HEK293 (cell line): ENCODE results near the gene ZNF354C.

Experiments
- CTCF ChIA-PET: fragments of 350-600 bp; formaldehyde crosslinking; extraction: SDS; loops from one replicate; lab custom pipeline; 2021; ENCODE audit warnings: antibody characterized with exemption; lab: Yijun Ruan, JAX
- POLR2A ChIA-PET: fragments of 300-600 bp; formaldehyde crosslinking; extraction: SDS; loops from one replicate; lab custom pipeline; 2020; ENCODE audit warnings: antibody characterized with exemption, inconsistent platforms; lab: Yijun Ruan, JAX
- H3K27ac ChIP-seq: fragments of 200-500 bp; sonication (Bioruptor generic); 2 replicates; pipeline ENCODE4 v1.5.1; 2014; ENCODE audit warnings: low read depth, low read length, control low read depth, inconsistent platforms; ENCODE audit errors: extremely low read depth
- H3K36me3 ChIP-seq, 2 experiments: fragments of 200-500 bp in 1 of 2; sonication (Bioruptor generic) in 1 of 2; 1 replicate in 1 of 2; 2 replicates in 1 of 2; pipeline ENCODE4 v1.5.1; 2014 to 2017; ENCODE audit warnings: inconsistent platforms in 2 of 2, low read length in 2 of 2; ENCODE audit not compliant: control insufficient read depth in 2 of 2, insufficient read depth in 1 of 2
- H3K4me1 ChIP-seq: fragments of 200-500 bp; sonication (Bioruptor generic); 2 replicates; pipeline ENCODE4 v1.5.1; 2014; ENCODE audit warnings: mild to moderate bottlenecking, low read length, inconsistent platforms; ENCODE audit not compliant: control insufficient read depth, insufficient read depth
- H3K4me3 ChIP-seq: 2 replicates; pipeline ENCODE4 v1.5.1; 2011; ENCODE audit warnings: low read depth, mild to moderate bottlenecking, control low read depth, low read length, moderate library complexity
- H3K9me3 ChIP-seq: fragments of 200-500 bp; sonication (Bioruptor generic); 2 replicates; pipeline ENCODE4 v1.5.1; 2014; ENCODE audit warnings: low read depth, low read length, inconsistent platforms; ENCODE audit not compliant: control insufficient read depth, insufficient read depth
- GFI1B ChIP-seq: fragments of 450-650 bp; formaldehyde crosslinking; IDR thresholded peaks from 2 replicates; pipeline ENCODE4 v1.5.1; 2016; ENCODE audit warnings: missing biosample characterization, missing genetic modification characterization
- HOXD13 ChIP-seq: sonication (generic); formaldehyde crosslinking; IDR thresholded peaks from 2 replicates; pipeline ENCODE4 v1.8.0; 2022; ENCODE audit warnings: missing genetic modification reagents, borderline replicate concordance
- RBAK ChIP-seq: fragments of 450-650 bp; formaldehyde crosslinking; IDR thresholded peaks from 2 replicates; pipeline ENCODE4 v1.5.1; 2016; ENCODE audit warnings: missing biosample characterization, missing genetic modification characterization
- SETDB1 ChIP-seq: IDR thresholded peaks from one replicate; pipeline ENCODE4 v1.6.1; 2017; ENCODE audit warnings: mild to moderate bottlenecking, low read length, moderate library complexity, mixed read lengths; ENCODE audit not compliant: insufficient read length
- ZBTB1 ChIP-seq: fragments of 450-650 bp; formaldehyde crosslinking; IDR thresholded peaks from 2 replicates; pipeline ENCODE4 v1.5.1; 2016; ENCODE audit warnings: missing biosample characterization, missing genetic modification characterization
- ZBTB20 ChIP-seq: fragments of 450-650 bp; formaldehyde crosslinking; IDR thresholded peaks from 2 replicates; pipeline ENCODE4 v1.5.1; 2016; ENCODE audit warnings: missing biosample characterization, missing genetic modification characterization
- ZBTB48 ChIP-seq: fragments of 450-650 bp; formaldehyde crosslinking; IDR thresholded peaks from 2 replicates; pipeline ENCODE4 v1.5.1; 2016; ENCODE audit warnings: missing biosample characterization, missing genetic modification characterization
- ZNF16 ChIP-seq: fragments of 450-650 bp; formaldehyde crosslinking; IDR thresholded peaks from 2 replicates; pipeline ENCODE4 v1.5.1; 2016; ENCODE audit warnings: low read depth, missing biosample characterization, missing genetic modification characterization
- ZNF292 ChIP-seq: fragments of 450-650 bp; formaldehyde crosslinking; IDR thresholded peaks from 2 replicates; pipeline ENCODE4 v1.5.1; 2016; ENCODE audit warnings: low read depth, missing biosample characterization, missing genetic modification characterization, borderline replicate concordance
- ZNF404 ChIP-seq: fragments of 450-650 bp; formaldehyde crosslinking; IDR thresholded peaks from 2 replicates; pipeline ENCODE4 v1.5.1; 2017; ENCODE audit warnings: missing biosample characterization, missing genetic modification characterization
- ZNF510 ChIP-seq: fragments of 450-650 bp; formaldehyde crosslinking; IDR thresholded peaks from 2 replicates; pipeline ENCODE4 v1.5.1; 2018; ENCODE audit warnings: mild to moderate bottlenecking, missing genetic modification characterization, missing biosample characterization; ENCODE audit not compliant: insufficient replicate concordance
- ZNF549 ChIP-seq: fragments of 450-650 bp; IDR thresholded peaks from 2 replicates; pipeline ENCODE4 v1.5.1; 2018; ENCODE audit warnings: missing biosample characterization, missing genetic modification characterization, mild to moderate bottlenecking, inconsistent platforms, moderate library complexity
- ZNF555 ChIP-seq: fragments of 450-650 bp; formaldehyde crosslinking; conservative IDR thresholded peaks from 2 replicates; pipeline ENCODE4 v1.5.1; 2017; ENCODE audit warnings: missing biosample characterization, mild to moderate bottlenecking, missing genetic modification characterization, inconsistent platforms
- ZNF561 ChIP-seq: fragments of 450-650 bp; IDR thresholded peaks from 2 replicates; pipeline ENCODE4 v1.5.1; 2018; ENCODE audit warnings: missing biosample characterization, missing genetic modification characterization, borderline replicate concordance
- ZNF596 ChIP-seq: fragments of 450-650 bp; IDR thresholded peaks from 2 replicates; pipeline ENCODE4 v1.5.0; 2018; ENCODE audit warnings: missing biosample characterization, mild to moderate bottlenecking, missing genetic modification characterization, moderate library complexity
- ZNF76 ChIP-seq: fragments of 450-650 bp; formaldehyde crosslinking; IDR thresholded peaks from 2 replicates; pipeline ENCODE4; 2016; ENCODE audit warnings: low read depth, missing biosample characterization, missing genetic modification characterization, borderline replicate concordance
- ZNF777 ChIP-seq: fragments of 450-650 bp; formaldehyde crosslinking; IDR thresholded peaks from 2 replicates; pipeline ENCODE4 v1.5.1; 2017; ENCODE audit warnings: missing biosample characterization, missing genetic modification characterization, borderline replicate concordance
- ZSCAN30 ChIP-seq: fragments of 450-650 bp; IDR thresholded peaks from 2 replicates; pipeline ENCODE4 v1.5.1; 2018; ENCODE audit warnings: missing biosample characterization, mild to moderate bottlenecking, missing genetic modification characterization, moderate library complexity
- ZXDB ChIP-seq: fragments of 450-650 bp; formaldehyde crosslinking; IDR thresholded peaks from 2 replicates; pipeline ENCODE4 v1.5.1; 2016; ENCODE audit warnings: missing biosample characterization, missing genetic modification characterization
- TF ChIP-seq, protein P1 (sequence below): fragments of 450-650 bp; formaldehyde crosslinking; IDR thresholded peaks from 2 replicates; pipeline ENCODE4 v1.5.1; 2016; ENCODE audit warnings: missing biosample characterization, missing genetic modification characterization
- TF ChIP-seq, protein P2 (sequence below): fragments of 450-650 bp; formaldehyde crosslinking; IDR thresholded peaks from 2 replicates; pipeline ENCODE4 v1.5.1; 2017; ENCODE audit warnings: missing biosample characterization, missing genetic modification characterization
- TF ChIP-seq, protein P3 (sequence below): fragments of 450-650 bp; formaldehyde crosslinking; IDR thresholded peaks from 2 replicates; pipeline ENCODE4 v1.5.1; 2016; ENCODE audit warnings: missing biosample characterization, missing genetic modification characterization
- TF ChIP-seq, protein P4 (sequence below): fragments of 450-650 bp; formaldehyde crosslinking; IDR thresholded peaks from 2 replicates; pipeline ENCODE4 v1.5.1; 2016; ENCODE audit warnings: missing biosample characterization, missing genetic modification characterization

The ZNF354C gene

DNA sequence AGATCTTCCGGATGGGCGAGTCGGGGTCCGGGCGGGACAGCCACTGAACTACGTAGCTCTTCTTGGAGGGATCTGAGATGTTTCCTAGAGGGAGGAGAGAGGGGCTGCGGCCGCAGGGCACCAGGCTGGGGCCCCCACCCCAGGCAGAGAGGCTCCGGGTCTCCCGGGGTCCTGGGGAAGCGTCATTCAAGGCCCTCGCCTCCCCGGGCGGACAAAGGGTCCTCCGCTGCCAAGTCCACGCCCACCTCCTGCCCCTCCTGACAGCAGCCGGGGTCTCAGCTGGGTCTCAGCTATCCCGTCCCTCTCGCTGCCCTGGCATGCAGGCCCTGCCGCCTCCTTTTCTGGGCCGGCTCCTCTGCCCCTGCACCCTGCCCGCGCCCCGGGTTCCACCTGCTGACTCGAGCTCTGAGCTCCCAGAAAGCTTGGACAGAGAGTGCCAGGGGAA lies 61.5 kb downstream of the ZNF354C start:
- H3K4me1 ChIP-seq, result no peaks in the 10 kb centered on the region
- ChIA-PET POLR2A (no interaction called here), CTCF (no interaction called here)
- no peak overlapping the region for H3K27ac ChIP-seq
- H3K4me3 ChIP-seq, result no peak overlapping the region
- H3K9me3 ChIP-seq, result no peaks in the 10 kb centered on the region
- TF ChIP-seq SETDB1 (no peak), ZBTB20 (tag by site-specific recombination) (no peak), ZBTB48 (tag by site-specific recombination) (no peak), ZNF555 (tag by site-specific recombination) (no peak), GFI1B (no peak), ZNF777 (tag by site-specific recombination) (no peak), ZNF561 (tag by site-specific recombination) (no peak), HOXD13 (CRISPR knock-in tag) (no peak), ZNF510 (no peak), ZNF404 (tag by site-specific recombination) (no peak), ZBTB1 (tag by site-specific recombination) (no peak), ZNF76 (no peak)
- TF ChIP-seq, protein P1, sequence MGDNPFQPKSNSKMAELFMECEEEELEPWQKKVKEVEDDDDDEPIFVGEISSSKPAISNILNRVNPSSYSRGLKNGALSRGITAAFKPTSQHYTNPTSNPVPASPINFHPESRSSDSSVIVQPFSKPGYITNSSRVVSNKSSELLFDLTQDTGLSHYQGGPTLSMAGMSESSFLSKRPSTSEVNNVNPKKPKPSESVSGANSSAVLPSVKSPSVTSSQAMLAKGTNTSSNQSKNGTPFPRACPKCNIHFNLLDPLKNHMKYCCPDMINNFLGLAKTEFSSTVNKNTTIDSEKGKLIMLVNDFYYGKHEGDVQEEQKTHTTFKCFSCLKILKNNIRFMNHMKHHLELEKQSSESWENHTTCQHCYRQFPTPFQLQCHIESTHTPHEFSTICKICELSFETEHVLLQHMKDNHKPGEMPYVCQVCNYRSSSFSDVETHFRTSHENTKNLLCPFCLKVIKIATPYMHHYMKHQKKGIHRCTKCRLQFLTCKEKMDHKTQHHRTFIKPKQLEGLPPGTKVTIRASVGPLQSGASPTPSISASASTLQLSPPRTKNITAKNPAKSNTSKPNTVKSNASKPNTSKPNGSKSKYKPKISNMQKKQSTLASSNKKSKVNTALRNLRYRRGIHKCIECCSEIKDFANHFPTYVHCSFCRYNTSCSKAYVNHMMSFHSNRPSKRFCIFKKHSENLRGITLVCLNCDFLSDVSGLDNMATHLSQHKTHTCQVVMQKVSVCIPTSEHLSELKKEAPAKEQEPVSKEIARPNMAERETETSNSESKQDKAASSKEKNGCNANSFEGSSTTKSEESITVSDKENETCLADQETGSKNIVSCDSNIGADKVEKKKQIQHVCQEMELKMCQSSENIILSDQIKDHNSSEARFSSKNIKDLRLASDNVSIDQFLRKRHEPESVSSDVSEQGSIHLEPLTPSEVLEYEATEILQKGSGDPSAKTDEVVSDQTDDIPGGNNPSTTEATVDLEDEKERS (tag by site-specific recombination), result no peak
- TF ChIP-seq, protein P2, sequence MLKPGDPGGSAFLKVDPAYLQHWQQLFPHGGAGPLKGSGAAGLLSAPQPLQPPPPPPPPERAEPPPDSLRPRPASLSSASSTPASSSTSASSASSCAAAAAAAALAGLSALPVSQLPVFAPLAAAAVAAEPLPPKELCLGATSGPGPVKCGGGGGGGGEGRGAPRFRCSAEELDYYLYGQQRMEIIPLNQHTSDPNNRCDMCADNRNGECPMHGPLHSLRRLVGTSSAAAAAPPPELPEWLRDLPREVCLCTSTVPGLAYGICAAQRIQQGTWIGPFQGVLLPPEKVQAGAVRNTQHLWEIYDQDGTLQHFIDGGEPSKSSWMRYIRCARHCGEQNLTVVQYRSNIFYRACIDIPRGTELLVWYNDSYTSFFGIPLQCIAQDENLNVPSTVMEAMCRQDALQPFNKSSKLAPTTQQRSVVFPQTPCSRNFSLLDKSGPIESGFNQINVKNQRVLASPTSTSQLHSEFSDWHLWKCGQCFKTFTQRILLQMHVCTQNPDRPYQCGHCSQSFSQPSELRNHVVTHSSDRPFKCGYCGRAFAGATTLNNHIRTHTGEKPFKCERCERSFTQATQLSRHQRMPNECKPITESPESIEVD (tag by site-specific recombination), result no peak
- TF ChIP-seq, protein P3, sequence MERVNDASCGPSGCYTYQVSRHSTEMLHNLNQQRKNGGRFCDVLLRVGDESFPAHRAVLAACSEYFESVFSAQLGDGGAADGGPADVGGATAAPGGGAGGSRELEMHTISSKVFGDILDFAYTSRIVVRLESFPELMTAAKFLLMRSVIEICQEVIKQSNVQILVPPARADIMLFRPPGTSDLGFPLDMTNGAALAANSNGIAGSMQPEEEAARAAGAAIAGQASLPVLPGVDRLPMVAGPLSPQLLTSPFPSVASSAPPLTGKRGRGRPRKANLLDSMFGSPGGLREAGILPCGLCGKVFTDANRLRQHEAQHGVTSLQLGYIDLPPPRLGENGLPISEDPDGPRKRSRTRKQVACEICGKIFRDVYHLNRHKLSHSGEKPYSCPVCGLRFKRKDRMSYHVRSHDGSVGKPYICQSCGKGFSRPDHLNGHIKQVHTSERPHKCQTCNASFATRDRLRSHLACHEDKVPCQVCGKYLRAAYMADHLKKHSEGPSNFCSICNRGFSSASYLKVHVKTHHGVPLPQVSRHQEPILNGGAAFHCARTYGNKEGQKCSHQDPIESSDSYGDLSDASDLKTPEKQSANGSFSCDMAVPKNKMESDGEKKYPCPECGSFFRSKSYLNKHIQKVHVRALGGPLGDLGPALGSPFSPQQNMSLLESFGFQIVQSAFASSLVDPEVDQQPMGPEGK, result no peak
- H3K36me3 ChIP-seq, result no peaks in the 10 kb centered on the region

DNA sequence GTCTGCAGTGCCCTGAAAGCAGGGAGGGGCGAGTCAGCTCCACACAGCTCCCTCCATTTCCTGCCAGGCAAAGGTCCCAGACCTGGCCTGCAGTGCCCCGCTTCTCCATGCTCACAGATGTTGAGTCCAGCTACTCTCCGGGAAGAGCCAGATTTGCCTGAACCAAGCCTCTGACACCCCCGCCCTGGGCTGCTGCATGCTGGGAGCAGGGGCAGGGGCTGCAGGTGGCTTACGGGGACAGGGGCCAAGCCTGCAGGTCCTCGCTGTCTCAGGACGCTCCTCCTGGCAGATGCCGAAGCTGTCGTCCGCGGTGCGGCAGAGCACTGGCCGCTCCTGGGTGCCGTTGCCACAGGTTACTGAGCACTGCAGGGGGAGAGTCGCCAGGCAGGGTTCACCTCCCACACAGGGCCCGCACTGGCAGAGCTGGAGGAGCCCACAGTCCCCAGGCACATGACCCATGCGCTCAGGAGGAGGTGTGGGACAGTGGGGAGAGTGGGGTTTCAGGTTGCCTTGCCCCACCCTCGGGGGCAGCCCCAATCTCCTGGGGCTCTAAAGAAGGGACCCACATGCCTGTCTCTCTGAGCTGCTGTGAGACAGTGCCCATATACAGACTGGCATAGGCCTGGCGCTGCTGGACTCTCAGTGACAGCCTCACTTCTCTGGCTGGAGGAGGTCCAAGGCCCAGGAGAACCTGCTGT lies 62.4 kb downstream of the ZNF354C start:
- ChIA-PET CTCF (no interaction called here), POLR2A (no interaction called here)
- TF ChIP-seq ZNF16 (no peak), ZNF292 (tag by site-specific recombination) (no peak), ZNF596 (tag by site-specific recombination) (no peak), ZXDB (tag by site-specific recombination) (no peak), ZNF549 (tag by site-specific recombination) (no peak), RBAK (tag by site-specific recombination) (no peak), ZSCAN30 (no peak)
- TF ChIP-seq, protein P4, sequence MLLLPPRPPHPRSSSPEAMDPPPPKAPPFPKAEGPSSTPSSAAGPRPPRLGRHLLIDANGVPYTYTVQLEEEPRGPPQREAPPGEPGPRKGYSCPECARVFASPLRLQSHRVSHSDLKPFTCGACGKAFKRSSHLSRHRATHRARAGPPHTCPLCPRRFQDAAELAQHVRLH (tag by site-specific recombination), result no peak
- Histone ChIP-seq H3K9me3 (no peaks in the 10 kb centered on the region), H3K4me1 (no peaks in the 10 kb centered on the region), H3K27ac (no peak overlapping the region), H3K36me3 (no peaks in the 10 kb centered on the region), H3K4me3 (no peak overlapping the region)
